ENCODE results near the gene THNSL1. TPM values are rescaled to one million over a fixed set of nuclear protein-coding genes. Genes with fewer than 3 reads are reported as not detected.

The THNSL1 gene
- total RNA-seq, 1 donor from 2014 or later: 3.1 TPM

DNA sequence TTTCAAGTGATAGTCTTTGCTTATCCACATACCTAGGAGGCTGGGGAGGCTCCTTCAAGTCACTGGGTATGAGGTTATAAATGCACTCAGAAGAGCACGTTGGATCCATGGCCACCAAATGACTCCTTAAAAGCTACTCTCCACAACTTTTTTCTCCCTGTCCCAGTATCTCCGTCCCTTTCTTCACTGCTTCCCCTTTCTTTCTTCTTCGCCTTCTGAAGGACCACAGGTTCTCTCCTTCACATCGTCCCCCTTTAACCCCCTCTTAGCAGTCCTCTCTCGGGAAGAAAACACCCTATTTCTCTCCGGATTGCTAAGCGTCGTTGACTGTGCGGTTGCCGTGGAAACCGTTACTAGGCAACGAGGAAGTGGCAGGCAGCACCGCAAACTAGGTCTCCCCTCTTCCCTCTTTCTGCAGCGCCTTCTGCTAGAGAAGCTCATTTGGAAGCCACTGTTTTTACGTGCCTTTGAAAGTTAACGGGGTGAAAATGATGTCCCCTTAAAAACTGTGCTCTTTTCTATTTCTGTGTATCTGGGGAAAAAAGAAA is 510 bp upstream of the THNSL1 start, which contains the start of gene ENKUR:
TSS of gene ENKUR (minus strand) at position 331 of the 548 bp plus-strand sequence. CDS start at position 109, 222 bp downstream.
- Mint-ChIP-seq H3K9me3 (peaks cover 6% of the 10 kb centered on the region), H3K27me3 (ENCODE audit: low read depth) (peaks cover 4% of the 10 kb centered on the region), H3K4me1 (ENCODE audit: low read depth) (peaks cover 14% of the 10 kb centered on the region), H3K4me3 (ENCODE audit: low read depth) (peak within 1 kb of the TSS; percentile 89), H3K27ac (peak within 1 kb of the TSS; percentile 95), H3K36me3 (ENCODE audit: low read depth) (no peaks in the 10 kb centered on the region)
- intact Hi-C loops (cut with micrococcal nuclease): loop anchor here (1.0 to 10.0 kb wide), 9 partner anchors 46 to 374 kb away; no protein-coding TSS in a partner anchor
- peak; percentile 87 for DNase-seq (ENCODE audit: low spot score)

DNA sequence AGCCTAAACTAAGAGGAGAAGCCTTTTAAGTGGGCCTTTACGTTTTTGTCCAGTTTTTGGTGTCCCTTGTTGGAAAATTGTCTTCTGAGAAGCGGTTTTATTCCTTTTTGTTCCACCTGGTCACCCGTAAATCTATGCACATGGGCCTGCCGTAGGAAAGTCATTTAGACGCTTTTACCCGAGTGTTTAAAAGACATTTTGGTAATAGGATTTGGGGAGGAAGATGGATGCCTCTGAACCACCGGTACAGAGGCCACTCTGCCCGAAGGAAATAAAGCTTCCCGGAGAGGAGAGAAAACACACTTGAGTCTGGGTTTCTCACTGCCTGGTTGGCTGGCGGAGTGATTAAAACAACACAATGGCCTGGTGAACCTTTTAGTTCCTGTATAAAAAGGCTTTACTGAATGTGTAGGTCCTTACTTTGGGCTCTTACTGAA is 760 bp downstream of the THNSL1 start:
- Mint-ChIP-seq H3K36me3 (ENCODE audit: low read depth) (no peaks in the 10 kb centered on the region), H3K27me3 (ENCODE audit: low read depth) (peaks cover 4% of the 10 kb centered on the region), H3K27ac (peak overlapping the region; percentile 95), H3K9me3 (peaks cover 6% of the 10 kb centered on the region), H3K4me1 (ENCODE audit: low read depth) (peaks cover 14% of the 10 kb centered on the region), H3K4me3 (ENCODE audit: low read depth) (peak overlapping the region; percentile 89)
- intact Hi-C loops (cut with micrococcal nuclease): loop anchor here (5.0 to 10.0 kb wide), 4 partner anchors 60 to 375 kb away; no protein-coding TSS in a partner anchor
- no peak for DNase-seq (ENCODE audit: low spot score)

DNA sequence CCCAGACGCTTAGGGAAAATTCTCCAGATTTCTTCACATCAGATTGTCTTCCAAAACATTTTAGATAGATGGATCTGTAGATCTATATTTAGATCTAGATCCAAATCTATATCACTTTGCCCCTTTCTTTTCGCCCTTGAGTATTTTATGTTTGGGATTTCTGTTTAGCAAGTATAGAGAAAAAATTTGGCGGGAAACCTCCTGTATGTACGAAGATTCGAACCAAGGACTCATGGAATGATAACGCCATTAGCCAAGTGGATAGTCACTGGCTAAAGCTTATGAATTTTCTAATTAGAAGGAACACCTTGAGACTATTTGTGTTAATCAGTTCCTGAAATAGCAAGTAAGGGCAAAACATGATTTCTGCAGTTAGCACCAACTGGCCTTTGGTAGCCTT is 1.2 kb downstream of the THNSL1 start:
- no peaks in the 10 kb centered on the region for H3K36me3 Mint-ChIP-seq (ENCODE audit: low read depth)
- DNase-seq (ENCODE audit: low spot score): no peak
- peaks cover 14% of the 10 kb centered on the region for H3K4me1 Mint-ChIP-seq (ENCODE audit: low read depth)
- peak overlapping the region; percentile 95 for H3K27ac Mint-ChIP-seq
- peak overlapping the region; percentile 89 for H3K4me3 Mint-ChIP-seq (ENCODE audit: low read depth)
- H3K27me3 Mint-ChIP-seq (ENCODE audit: low read depth): peaks cover 4% of the 10 kb centered on the region
- H3K9me3 Mint-ChIP-seq: peaks cover 6% of the 10 kb centered on the region
- intact Hi-C loops (cut with micrococcal nuclease): loop anchor here (5.0 to 10.0 kb wide), 4 partner anchors 60 to 375 kb away; no protein-coding TSS in a partner anchor

DNA sequence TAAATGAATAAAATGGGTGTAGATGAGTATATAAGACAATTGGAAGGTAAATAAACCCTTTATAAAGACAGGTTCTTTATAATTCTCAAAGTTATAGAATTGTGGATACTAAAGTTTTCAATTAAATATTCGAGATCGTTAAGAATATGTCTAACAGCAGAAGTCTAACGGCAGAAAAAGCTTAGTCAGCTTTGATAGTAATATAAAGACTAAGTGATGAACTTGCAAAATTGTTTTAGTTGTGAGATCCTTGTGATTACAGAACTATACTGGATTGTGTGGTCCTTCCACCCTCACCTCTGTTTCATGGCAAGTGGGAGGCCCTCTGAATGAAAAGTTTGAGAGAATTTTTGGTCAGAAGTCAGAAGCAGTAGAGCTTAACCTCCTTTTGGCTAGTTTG is 2.3 kb downstream of the THNSL1 start:
- no peaks in the 10 kb centered on the region for H3K36me3 Mint-ChIP-seq (ENCODE audit: low read depth)
- H3K4me3 Mint-ChIP-seq (ENCODE audit: low read depth): no peak overlapping the region
- peaks cover 14% of the 10 kb centered on the region for H3K4me1 Mint-ChIP-seq (ENCODE audit: low read depth)
- H3K27me3 Mint-ChIP-seq (ENCODE audit: low read depth): peaks cover 4% of the 10 kb centered on the region
- intact Hi-C loops (cut with micrococcal nuclease): loop anchor here (5.0 to 10.0 kb wide), 4 partner anchors 59 to 376 kb away; no protein-coding TSS in a partner anchor
- H3K9me3 Mint-ChIP-seq: no peaks in the 10 kb centered on the region
- no peak overlapping the region for H3K27ac Mint-ChIP-seq
- no peak for DNase-seq (ENCODE audit: low spot score)

DNA sequence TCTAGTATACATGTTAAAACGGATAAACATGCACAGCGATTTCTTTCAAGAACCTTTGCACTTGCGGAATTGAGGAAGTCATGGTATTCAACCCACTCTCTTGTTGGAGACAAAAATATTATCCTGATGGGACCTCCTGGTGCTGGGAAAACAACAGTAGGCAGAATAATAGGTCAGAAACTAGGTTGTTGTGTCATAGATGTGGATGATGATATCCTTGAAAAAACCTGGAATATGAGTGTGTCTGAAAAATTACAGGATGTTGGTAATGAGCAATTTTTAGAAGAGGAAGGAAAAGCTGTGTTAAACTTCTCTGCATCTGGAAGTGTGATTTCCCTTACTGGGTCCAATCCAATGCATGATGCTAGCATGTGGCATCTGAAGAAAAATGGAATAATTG is 6.9 kb downstream of the THNSL1 start:
- no peaks in the 10 kb centered on the region for H3K9me3 Mint-ChIP-seq
- no peak overlapping the region for H3K4me3 Mint-ChIP-seq (ENCODE audit: low read depth)
- H3K4me1 Mint-ChIP-seq (ENCODE audit: low read depth): no peaks in the 10 kb centered on the region
- intact Hi-C loops (cut with micrococcal nuclease): no loop called here
- no peak for DNase-seq (ENCODE audit: low spot score)
- H3K27ac Mint-ChIP-seq: no peak overlapping the region
- H3K36me3 Mint-ChIP-seq (ENCODE audit: low read depth): no peaks in the 10 kb centered on the region
- no peaks in the 10 kb centered on the region for H3K27me3 Mint-ChIP-seq (ENCODE audit: low read depth)

DNA sequence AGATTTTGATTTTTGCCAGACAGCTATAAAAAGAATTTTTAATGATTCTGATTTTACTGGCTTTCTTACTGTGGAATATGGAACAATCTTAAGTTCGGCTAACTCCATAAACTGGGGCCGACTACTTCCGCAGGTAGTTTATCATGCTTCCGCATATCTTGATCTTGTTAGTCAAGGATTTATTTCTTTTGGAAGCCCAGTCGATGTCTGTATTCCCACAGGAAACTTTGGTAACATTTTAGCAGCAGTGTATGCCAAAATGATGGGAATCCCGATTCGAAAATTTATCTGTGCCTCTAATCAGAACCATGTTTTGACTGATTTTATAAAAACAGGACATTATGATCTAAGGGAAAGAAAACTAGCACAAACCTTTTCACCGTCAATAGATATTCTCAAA is 8.1 kb downstream of the THNSL1 start:
- intact Hi-C loops (cut with micrococcal nuclease): no loop called here
- Mint-ChIP-seq H3K4me3 (ENCODE audit: low read depth) (no peak overlapping the region), H3K36me3 (ENCODE audit: low read depth) (no peaks in the 10 kb centered on the region), H3K9me3 (no peaks in the 10 kb centered on the region), H3K27me3 (ENCODE audit: low read depth) (no peaks in the 10 kb centered on the region), H3K27ac (no peak overlapping the region), H3K4me1 (ENCODE audit: low read depth) (no peaks in the 10 kb centered on the region)
- no peak for DNase-seq (ENCODE audit: low spot score)

DNA sequence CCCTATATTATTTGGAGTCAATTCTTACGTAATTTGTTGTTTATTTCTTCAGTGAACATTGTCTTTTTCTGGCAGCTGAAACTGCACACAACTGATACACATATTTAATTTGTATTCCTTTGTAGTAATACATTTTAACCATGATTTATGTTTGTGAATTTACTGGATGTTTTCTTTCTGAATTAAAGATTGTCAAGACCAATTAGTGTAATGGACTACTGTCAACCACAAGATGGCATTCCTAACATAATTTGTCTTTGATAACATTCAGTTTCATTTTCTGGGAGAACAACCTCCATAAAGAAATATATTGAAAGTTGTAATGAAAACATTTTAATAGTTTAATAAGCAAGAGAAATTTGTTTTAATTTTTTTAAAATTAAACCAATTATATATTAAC is 10.1 kb downstream of the THNSL1 start:
- Mint-ChIP-seq H3K9me3 (no peaks in the 10 kb centered on the region), H3K27ac (no peak overlapping the region), H3K4me3 (ENCODE audit: low read depth) (no peak overlapping the region), H3K36me3 (ENCODE audit: low read depth) (no peaks in the 10 kb centered on the region), H3K27me3 (ENCODE audit: low read depth) (no peaks in the 10 kb centered on the region), H3K4me1 (ENCODE audit: low read depth) (no peaks in the 10 kb centered on the region)
- intact Hi-C loops (cut with micrococcal nuclease): no loop called here
- DNase-seq (ENCODE audit: low spot score): no peak

DNA sequence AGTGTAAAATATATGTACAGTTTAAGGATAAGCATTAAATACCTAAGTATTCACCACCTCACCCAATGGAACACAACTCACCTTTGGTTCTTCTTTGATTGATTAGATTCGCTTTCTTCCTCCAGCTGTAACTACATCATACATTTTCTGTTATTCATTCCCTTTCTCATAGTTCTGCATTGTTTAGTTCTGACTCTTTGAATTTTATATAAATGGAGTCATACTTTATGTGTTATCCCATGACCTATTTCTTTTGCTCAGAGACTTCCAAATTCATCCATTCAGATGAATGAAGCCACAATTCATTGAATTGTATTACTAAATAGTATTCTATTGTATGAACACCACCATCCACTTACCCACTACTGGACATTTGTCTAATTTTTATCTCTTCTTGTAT is 12.3 kb downstream of the THNSL1 start:
- Mint-ChIP-seq H3K27ac (no peak overlapping the region), H3K4me1 (ENCODE audit: low read depth) (no peaks in the 10 kb centered on the region), H3K4me3 (ENCODE audit: low read depth) (no peak overlapping the region), H3K36me3 (ENCODE audit: low read depth) (no peaks in the 10 kb centered on the region), H3K27me3 (ENCODE audit: low read depth) (no peaks in the 10 kb centered on the region), H3K9me3 (no peaks in the 10 kb centered on the region)
- intact Hi-C loops (cut with micrococcal nuclease): no loop called here
- DNase-seq (ENCODE audit: low spot score): no peak

DNA sequence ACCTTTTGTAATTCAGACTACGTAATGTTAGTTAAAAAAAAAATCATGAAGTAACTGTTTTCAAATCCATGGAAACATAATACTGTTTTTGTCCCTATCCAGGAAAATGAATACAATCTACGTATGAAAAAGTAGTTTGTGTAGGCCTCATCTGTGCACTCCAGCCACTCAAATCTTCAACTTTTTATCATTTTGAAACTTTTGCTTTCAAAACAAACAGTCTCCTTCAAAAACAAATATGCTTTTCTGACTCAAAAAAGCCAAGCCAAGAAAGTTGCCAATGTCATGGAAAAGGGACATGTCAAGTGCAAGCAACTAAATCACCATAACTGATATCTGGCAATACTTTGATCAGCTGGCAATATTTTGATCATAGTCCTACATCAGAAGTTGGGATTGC is 13.1 kb downstream of the THNSL1 start:
- H3K9me3 Mint-ChIP-seq: no peaks in the 10 kb centered on the region
- no peak overlapping the region for H3K27ac Mint-ChIP-seq
- H3K27me3 Mint-ChIP-seq (ENCODE audit: low read depth): no peaks in the 10 kb centered on the region
- no peaks in the 10 kb centered on the region for H3K4me1 Mint-ChIP-seq (ENCODE audit: low read depth)
- intact Hi-C loops (cut with micrococcal nuclease): no loop called here
- H3K4me3 Mint-ChIP-seq (ENCODE audit: low read depth): no peak overlapping the region
- no peaks in the 10 kb centered on the region for H3K36me3 Mint-ChIP-seq (ENCODE audit: low read depth)
- DNase-seq (ENCODE audit: low spot score): no peak

DNA sequence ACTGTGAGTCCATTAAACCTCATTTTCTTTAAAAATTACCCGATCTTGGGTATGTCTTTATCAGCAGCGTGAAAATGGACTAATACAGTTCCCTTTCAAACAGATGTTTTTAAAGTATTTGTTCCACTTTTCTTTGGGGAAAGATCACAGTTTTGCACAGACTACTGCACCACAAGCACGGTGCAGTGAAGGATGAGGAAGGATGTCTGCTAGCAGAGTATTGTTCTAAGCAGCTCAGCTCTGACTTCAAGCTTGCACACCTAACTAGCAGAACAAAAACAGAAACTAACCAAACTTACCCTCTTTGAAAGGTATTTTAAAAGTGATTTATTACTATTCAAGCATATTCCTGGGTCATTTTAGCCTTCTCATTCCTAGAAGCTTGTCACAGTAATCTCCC is 20.0 kb downstream of the THNSL1 start:
- peaks cover 2% of the 10 kb centered on the region for H3K4me1 Mint-ChIP-seq (ENCODE audit: low read depth)
- peaks cover 32% of the 10 kb centered on the region for H3K27me3 Mint-ChIP-seq (ENCODE audit: low read depth)
- intact Hi-C loops (cut with micrococcal nuclease): no loop called here
- H3K36me3 Mint-ChIP-seq (ENCODE audit: low read depth): no peaks in the 10 kb centered on the region
- no peak overlapping the region for H3K4me3 Mint-ChIP-seq (ENCODE audit: low read depth)
- no peak for DNase-seq (ENCODE audit: low spot score)
- no peaks in the 10 kb centered on the region for H3K9me3 Mint-ChIP-seq
- H3K27ac Mint-ChIP-seq: no peak overlapping the region

DNA sequence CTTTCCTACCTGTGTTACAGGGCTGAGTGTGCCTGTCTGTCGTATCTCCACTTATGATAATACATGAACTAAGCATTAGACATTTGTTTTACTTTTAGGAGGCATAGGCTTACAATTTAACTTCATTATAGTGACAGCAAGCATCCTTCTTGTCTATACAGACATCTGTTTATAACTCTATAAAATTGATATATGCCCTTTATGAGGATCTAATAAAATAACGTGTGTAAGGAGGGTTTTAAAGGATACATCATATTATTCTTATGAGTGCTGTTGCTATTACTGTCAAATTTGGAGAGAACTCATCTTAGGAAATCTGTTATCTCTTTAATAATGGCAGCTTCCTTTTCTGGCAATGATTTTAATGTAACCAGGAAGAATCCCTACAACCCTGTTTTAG is 21.9 kb downstream of the THNSL1 start:
- H3K4me1 Mint-ChIP-seq (ENCODE audit: low read depth): peaks cover 2% of the 10 kb centered on the region
- H3K4me3 Mint-ChIP-seq (ENCODE audit: low read depth): no peak overlapping the region
- H3K27me3 Mint-ChIP-seq (ENCODE audit: low read depth): peaks cover 37% of the 10 kb centered on the region
- H3K27ac Mint-ChIP-seq: no peak overlapping the region
- intact Hi-C loops (cut with micrococcal nuclease): no loop called here
- no peak for DNase-seq (ENCODE audit: low spot score)
- no peaks in the 10 kb centered on the region for H3K36me3 Mint-ChIP-seq (ENCODE audit: low read depth)
- no peaks in the 10 kb centered on the region for H3K9me3 Mint-ChIP-seq

DNA sequence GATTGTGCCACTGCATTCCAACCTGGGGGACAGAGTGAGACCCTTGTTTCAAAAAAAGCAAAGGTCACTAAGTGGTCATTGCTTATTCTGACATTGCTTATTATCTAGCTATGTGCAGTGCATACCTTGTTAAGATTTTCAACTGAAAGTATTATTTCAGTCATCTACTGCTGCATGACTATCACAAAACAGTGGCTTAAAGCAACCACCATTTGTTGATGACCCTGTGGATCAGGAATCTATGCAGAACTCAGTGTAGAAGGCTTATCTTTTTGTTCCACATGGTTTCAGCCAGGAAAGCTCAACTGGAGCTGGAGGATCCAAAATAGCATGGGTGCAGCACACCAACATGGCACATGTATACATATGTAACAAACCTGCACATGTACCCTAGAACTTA is 23.1 kb downstream of the THNSL1 start:
- Mint-ChIP-seq H3K4me1 (ENCODE audit: low read depth) (peaks cover 2% of the 10 kb centered on the region), H3K36me3 (ENCODE audit: low read depth) (no peaks in the 10 kb centered on the region), H3K27me3 (ENCODE audit: low read depth) (peaks cover 37% of the 10 kb centered on the region), H3K27ac (no peak overlapping the region), H3K4me3 (ENCODE audit: low read depth) (no peak overlapping the region), H3K9me3 (no peaks in the 10 kb centered on the region)
- no peak for DNase-seq (ENCODE audit: low spot score)
- intact Hi-C loops (cut with micrococcal nuclease): no loop called here

DNA sequence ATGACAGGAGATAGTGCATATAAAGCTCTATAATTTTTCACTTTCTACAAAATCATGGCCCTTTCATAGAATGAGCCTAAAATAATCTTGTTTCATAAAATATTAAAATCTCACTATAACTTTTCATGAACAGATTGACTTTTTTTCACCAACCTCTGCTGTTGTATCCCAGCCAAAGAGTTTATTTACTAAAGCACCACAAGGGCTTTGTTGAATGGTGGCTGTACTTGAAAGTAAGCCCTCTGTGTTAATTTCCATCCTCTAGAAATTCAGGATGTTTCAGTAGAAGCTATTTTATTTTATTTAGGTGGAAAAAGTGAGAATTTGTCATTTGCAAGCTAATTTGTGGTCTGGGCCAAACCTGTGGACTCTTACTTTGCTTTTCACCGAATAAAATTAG is 30.2 kb downstream of the THNSL1 start:
- no peaks in the 10 kb centered on the region for H3K36me3 Mint-ChIP-seq (ENCODE audit: low read depth)
- no peak overlapping the region for H3K27ac Mint-ChIP-seq
- H3K4me3 Mint-ChIP-seq (ENCODE audit: low read depth): no peak overlapping the region
- H3K9me3 Mint-ChIP-seq: no peaks in the 10 kb centered on the region
- intact Hi-C loops (cut with micrococcal nuclease): no loop called here
- H3K27me3 Mint-ChIP-seq (ENCODE audit: low read depth): peaks cover 26% of the 10 kb centered on the region
- no peak for DNase-seq (ENCODE audit: low spot score)
- no peaks in the 10 kb centered on the region for H3K4me1 Mint-ChIP-seq (ENCODE audit: low read depth)
